Hepatocyte (in vitro differentiated cells): ENCODE data around the gene FCHSD2.

Source experiments
- CTCF ChIP-seq: fragments of 200-600 bp; sonication (generic); IDR thresholded peaks from 2 replicates; pipeline ENCODE4 v1.5.1; 2016; ENCODE audit warnings: antibody characterized with exemption, mild to moderate bottlenecking; ENCODE audit not compliant: poor library complexity
- EZH2 ChIP-seq: fragments of 200-600 bp; sonication (generic); IDR thresholded peaks from 2 replicates; pipeline ENCODE4 v1.6.1; 2016; ENCODE audit warnings: antibody characterized with exemption, mild to moderate bottlenecking, borderline replicate concordance
- EZH2phosphoT487 ChIP-seq: fragments of 200-600 bp; sonication (generic); IDR thresholded peaks from one replicate; pipeline ENCODE4 v1.6.1; 2018; ENCODE audit warnings: antibody characterized with exemption, mild to moderate bottlenecking, low read depth, moderate library complexity; ENCODE audit not compliant: unreplicated experiment, severe bottlenecking

GRCh38 chr11:72996959-72997358 lies 145.2 kb downstream of the FCHSD2 start:
- no peak for TF ChIP-seq CTCF
- TF ChIP-seq EZH2phosphoT487 = no peak
- TF ChIP-seq EZH2 = no peak
